Measurements from ENCODE around the gene FCAMR. TPM values are rescaled to one million over a fixed set of nuclear protein-coding genes. Genes with fewer than 3 reads are reported as not detected.

The FCAMR gene
- total RNA-seq, 1 donor from 2014 or later, result not detected

GRCh38 chr1:207001492-207002245, 31.4 kb upstream of the FCAMR start:
- intact Hi-C loops (cut with DNase I), result no loop called here
- ATAC-seq (no peak), DNase-seq (ENCODE audit: missing footprints) (no peak)

GRCh38 chr1:207000651-207001291, 30.5 kb upstream of the FCAMR start:
- ATAC-seq (no peak), DNase-seq (ENCODE audit: missing footprints) (no peak)
- intact Hi-C loops (cut with DNase I), result no loop called here

GRCh38 chr1:206998816-206999215, 28.6 kb upstream of the FCAMR start:
- ATAC-seq (no peak), DNase-seq (ENCODE audit: missing footprints) (no peak)
- intact Hi-C loops (cut with DNase I), result no loop called here

DNA sequence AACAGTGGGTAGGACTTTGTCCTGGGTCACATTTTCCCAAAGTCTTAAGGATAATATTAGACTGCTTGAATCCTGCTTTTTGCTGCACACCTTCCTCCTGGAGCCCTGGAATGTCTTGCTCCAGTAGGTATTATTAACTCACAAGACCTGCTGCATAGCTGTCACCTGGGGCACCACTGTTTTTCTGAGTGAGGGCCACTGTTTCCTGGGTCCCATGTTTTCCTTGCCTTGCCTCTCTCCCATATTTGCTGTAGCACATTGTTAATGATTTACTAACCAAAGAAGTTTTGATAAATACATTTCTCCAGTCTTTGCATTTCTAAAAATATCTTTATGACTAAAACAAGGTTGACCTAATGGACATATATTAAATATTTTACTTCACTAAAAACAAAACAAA, 22.5 kb upstream of the FCAMR start:
- intact Hi-C loops (cut with DNase I), result no loop called here
- ATAC-seq, result no peak
- no peak for DNase-seq (ENCODE audit: missing footprints)

- no peak for ATAC-seq
- intact Hi-C loops (cut with DNase I), result loop anchor here (10.0 kb wide), 2 partner anchors 353 to 503 kb away; partner anchors contain the start of gene DYRK3
- no peak for DNase-seq (ENCODE audit: missing footprints)
Measured at GRCh38 chr1:206987873-206988272, 17.6 kb upstream of the FCAMR start.

DNA sequence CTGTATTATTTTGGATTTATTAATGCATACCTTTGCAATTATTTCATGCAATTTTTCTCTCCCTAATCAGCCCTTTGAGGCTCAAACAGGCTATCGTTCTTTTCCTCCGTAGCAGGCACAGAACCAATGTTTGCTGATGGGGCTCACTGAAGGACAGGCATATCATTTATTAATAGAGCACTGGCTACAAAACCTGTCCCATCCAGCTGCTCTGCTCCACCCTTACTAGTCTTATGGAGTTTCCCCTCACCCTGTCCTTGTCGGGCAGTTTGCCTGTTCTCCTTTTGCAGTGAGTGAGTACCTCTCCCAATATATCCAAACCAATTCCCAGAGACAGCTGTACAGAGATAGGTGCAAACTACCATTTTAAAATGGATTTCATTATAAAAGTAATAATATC, 16.6 kb upstream of the FCAMR start:
- intact Hi-C loops (cut with DNase I), result loop anchor here (10.0 kb wide), 2 partner anchors 352 to 502 kb away; partner anchors contain the start of gene DYRK3

GRCh38 chr1:206986402-206986801, 16.1 kb upstream of the FCAMR start:
- intact Hi-C loops (cut with DNase I), result loop anchor here (10.0 kb wide), 2 partner anchors 352 to 502 kb away; partner anchors contain the start of gene DYRK3
- ATAC-seq (no peak), DNase-seq (ENCODE audit: missing footprints) (no peak)

More for the DNA sequence above, 16.6 kb upstream of the FCAMR start:
- DNase-seq (ENCODE audit: missing footprints) (no peak), ATAC-seq (no peak)

DNA sequence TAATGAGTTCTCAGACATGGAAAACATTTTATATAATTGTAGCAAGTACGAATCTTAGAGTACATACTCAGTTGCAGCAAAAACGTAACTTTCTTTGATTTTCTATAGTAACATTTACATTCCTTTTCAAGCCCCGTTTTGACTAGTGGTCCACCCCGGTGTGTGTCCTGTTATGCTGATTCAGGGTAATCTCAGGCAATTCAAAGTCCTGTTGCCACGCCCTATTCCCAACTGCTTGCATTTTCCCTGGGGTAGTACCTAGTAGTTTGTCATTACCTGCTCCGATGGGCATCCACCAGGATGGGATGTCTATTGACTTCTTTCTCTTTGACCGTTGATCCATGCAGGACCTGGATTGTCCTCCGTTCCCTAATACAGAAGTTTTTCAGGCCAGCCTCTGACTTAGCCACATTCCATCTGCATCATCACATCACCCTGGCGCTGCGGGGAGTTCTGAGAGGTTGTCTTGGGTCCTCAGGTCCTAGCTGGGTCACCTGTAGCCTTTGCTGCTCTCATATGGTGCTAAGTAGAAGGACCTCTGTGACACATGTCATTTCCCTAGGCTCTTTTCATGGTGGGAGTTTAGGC, 15.0 kb upstream of the FCAMR start:
- intact Hi-C loops (cut with DNase I), result loop anchor here (10.0 kb wide), 2 partner anchors 350 to 500 kb away; partner anchors contain the start of gene DYRK3
- ATAC-seq, result no peak
- no peak for DNase-seq (ENCODE audit: missing footprints)

DNA sequence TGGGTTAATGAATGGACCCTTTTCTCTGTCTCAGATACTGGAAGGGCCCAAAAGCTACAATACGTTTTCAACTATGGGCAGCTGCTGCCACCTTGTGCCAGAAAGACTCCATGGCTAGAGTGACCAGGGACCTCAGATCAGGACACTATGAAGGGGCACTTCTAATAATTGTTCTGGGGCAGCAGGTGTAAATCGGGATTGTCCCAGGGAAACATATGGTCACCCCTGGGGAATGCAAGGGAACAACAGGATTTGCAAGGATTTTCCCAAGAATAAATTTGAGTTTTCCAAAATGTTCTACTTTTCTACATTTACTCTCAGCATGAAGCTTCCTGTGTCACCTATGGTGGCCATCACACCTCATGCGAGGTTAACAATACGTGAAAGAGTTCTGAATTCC, 12.0 kb upstream of the FCAMR start:
- ATAC-seq, result peak; percentile 59
- DNase-seq (ENCODE audit: missing footprints), result no peak
- intact Hi-C loops (cut with DNase I), result loop anchor here (5.0 to 10.0 kb wide), 3 partner anchors 347 to 497 kb away; partner anchors contain the start of gene DYRK3

GRCh38 chr1:206979379-206980043, 9.3 kb upstream of the FCAMR start:
- DNase-seq (ENCODE audit: missing footprints), result no peak
- intact Hi-C loops (cut with DNase I), result loop anchor here (5.0 to 10.0 kb wide), 4 partner anchors 55 to 495 kb away; partner anchors contain the start of genes DYRK3 and FCMR
- no peak for ATAC-seq

- intact Hi-C loops (cut with DNase I), result loop anchor here (10.0 kb wide), 1 partner anchor 53 kb away; the partner anchor contains the start of gene FCMR
- ATAC-seq (no peak), DNase-seq (ENCODE audit: missing footprints) (no peak)
Measured at GRCh38 chr1:206978259-206978658, 8.0 kb upstream of the FCAMR start.

DNA sequence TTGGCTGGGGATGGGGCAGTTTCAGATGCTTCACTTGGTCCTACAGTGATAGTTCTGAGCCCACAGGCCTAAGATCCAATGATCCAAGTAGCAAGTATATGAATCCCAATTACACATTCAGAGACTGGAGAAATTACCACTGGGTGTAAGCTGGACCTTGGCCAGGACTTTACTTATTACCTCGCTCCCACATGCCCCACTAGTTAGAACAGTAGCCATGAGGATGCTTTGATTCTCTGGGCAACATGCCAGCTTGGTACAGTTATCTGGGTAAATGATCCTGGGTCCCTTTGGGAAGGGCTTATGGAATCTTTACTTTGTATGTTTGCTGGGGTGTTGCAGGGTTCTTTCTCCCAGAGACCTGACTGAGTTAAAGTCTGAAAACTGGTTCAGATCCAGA, 5.0 kb upstream of the FCAMR start:
- ATAC-seq (no peak), DNase-seq (ENCODE audit: missing footprints) (no peak)
- intact Hi-C loops (cut with DNase I), result loop anchor here (10.0 kb wide), 1 partner anchor 51 kb away; the partner anchor contains the start of gene FCMR

- ATAC-seq, result no peak
- intact Hi-C loops (cut with DNase I), result loop anchor here (10.0 kb wide), 1 partner anchor 49 kb away; the partner anchor contains the start of gene FCMR
- DNase-seq (ENCODE audit: missing footprints), result no peak
Measured at GRCh38 chr1:206974140-206974539, 3.9 kb upstream of the FCAMR start.

DNA sequence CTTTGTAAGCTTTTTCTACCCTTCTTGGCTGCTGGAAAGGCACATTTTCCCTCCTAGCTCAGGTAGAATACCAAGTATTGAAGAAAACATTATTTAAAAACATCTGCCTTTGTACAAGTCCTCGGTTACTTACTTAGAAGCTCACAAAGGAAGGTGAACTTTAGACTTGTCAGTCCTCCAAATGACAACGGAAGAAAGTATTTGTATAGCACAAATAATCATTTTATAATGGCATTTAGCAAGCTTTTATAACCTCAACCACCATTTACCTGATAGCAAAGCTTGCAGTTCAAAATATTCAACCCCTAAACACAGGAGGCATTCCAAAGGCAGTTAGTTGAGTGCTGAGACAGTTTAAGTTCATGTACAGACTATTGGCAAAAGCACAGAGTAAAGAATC, 2.5 kb upstream of the FCAMR start:
- DNase-seq (ENCODE audit: missing footprints) (no peak), ATAC-seq (no peak)
- intact Hi-C loops (cut with DNase I), result loop anchor here (10.0 kb wide), 1 partner anchor 48 kb away; the partner anchor contains the start of gene FCMR

GRCh38 chr1:206971029-206971655, 882 bp upstream of the FCAMR start:
- DNase-seq (ENCODE audit: missing footprints), result no peak
- peak; percentile 23 for ATAC-seq
- intact Hi-C loops (cut with DNase I), result loop anchor here (10.0 kb wide), 1 partner anchor 46 kb away; the partner anchor contains the start of gene FCMR

- intact Hi-C loops (cut with DNase I), result no loop called here
- DNase-seq (ENCODE audit: missing footprints), result no peak
- no peak for ATAC-seq
Measured at GRCh38 chr1:206969090-206969489, 1.2 kb downstream of the FCAMR start.

GRCh38 chr1:206967096-206967849, 3.0 kb downstream of the FCAMR start:
- peak; percentile 60 for ATAC-seq
- no peak for DNase-seq (ENCODE audit: missing footprints)
- intact Hi-C loops (cut with DNase I), result no loop called here

GRCh38 chr1:206965781-206966180, 4.5 kb downstream of the FCAMR start:
- ATAC-seq (no peak), DNase-seq (ENCODE audit: missing footprints) (no peak)
- intact Hi-C loops (cut with DNase I), result no loop called here

All from Right ventricle myocardium inferior (tissue), 1 donor.